GM12878 (cell line): ENCODE data around the gene TRIM74.
"Not testable (repeated sequence)": the region's sequence is repeated elsewhere in the genome, so short reads cannot be mapped to it uniquely, and the experiment has no call there.

Experiments used
- SMAD5 ChIP-seq: IDR thresholded peaks from 2 replicates; pipeline ENCODE4 v1.6.1; 2016; ENCODE audit warnings: antibody characterized with exemption, low read depth
- TF ChIP-seq, protein P1 (sequence below), 3 experiments: IDR thresholded peaks in 2 of 3; conservative IDR thresholded peaks in 1 of 3; 2 replicates each; pipeline ENCODE4 v1.5.1; 2011; ENCODE audit warnings: low read depth in 3 of 3, low read length in 3 of 3, mild to moderate bottlenecking in 3 of 3, control low read depth in 2 of 3, moderate library complexity in 2 of 3, inconsistent platforms in 1 of 3, mixed read lengths in 1 of 3; ENCODE audit not compliant: control insufficient read depth in 2 of 3, insufficient read depth in 1 of 3; ENCODE audit errors: extremely low read depth in 1 of 3

DNA sequence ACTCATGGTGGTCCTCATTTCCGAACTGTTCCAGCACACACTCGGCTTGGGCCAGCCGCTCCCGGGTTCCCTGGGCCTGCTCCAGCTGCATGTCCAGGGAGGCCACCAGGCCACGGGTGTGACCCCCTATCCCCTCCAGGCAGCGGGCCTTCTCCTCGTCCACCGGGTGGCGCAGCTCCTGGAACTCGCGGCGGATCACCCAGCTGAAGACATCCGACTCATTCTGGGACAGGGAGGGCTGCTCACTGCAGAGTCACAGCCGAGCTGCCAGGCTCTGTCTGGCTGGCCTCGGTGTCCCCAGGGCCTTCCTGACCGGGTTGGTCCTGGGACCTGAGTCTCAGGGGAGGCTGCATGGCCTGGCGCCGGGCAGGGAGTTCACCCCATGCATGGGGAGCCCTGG, 9.2 kb downstream of the TRIM74 start:
- TF ChIP-seq, protein P1, sequence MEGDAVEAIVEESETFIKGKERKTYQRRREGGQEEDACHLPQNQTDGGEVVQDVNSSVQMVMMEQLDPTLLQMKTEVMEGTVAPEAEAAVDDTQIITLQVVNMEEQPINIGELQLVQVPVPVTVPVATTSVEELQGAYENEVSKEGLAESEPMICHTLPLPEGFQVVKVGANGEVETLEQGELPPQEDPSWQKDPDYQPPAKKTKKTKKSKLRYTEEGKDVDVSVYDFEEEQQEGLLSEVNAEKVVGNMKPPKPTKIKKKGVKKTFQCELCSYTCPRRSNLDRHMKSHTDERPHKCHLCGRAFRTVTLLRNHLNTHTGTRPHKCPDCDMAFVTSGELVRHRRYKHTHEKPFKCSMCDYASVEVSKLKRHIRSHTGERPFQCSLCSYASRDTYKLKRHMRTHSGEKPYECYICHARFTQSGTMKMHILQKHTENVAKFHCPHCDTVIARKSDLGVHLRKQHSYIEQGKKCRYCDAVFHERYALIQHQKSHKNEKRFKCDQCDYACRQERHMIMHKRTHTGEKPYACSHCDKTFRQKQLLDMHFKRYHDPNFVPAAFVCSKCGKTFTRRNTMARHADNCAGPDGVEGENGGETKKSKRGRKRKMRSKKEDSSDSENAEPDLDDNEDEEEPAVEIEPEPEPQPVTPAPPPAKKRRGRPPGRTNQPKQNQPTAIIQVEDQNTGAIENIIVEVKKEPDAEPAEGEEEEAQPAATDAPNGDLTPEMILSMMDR (IDR thresholded peaks at IDR 0.05 in 2 of 3, conservative IDR thresholded peaks at IDR 0.05 in 1 of 3; ENCODE audit: control insufficient read depth in 2 of 3, extremely low read depth in 1 of 3, insufficient read depth in 1 of 3, low read depth in 3 of 3, low read length in 3 of 3) = not testable (repeated sequence)
- TF ChIP-seq SMAD5 = not testable (repeated sequence)
